AG04449 (cell line): ENCODE data around the gene GHRHR.

Source experiments
- CTCF ChIA-PET: fragments of 350-600 bp; formaldehyde crosslinking; extraction: SDS; loops from one replicate; lab custom pipeline; 2021; ENCODE audit warnings: antibody characterized with exemption; lab: Yijun Ruan, JAX
- POLR2A ChIA-PET: fragments of 400-600, 350-600 bp; formaldehyde crosslinking; extraction: SDS; loops from one replicate; lab custom pipeline; 2020; ENCODE audit warnings: antibody characterized with exemption, inconsistent platforms; lab: Yijun Ruan, JAX
- DNase-seq: peaks from one replicate; pipeline ENCODE4 v3.0.0-alpha.2; 2010; ENCODE audit warnings: low read depth, low spot score
- H3K4me3 ChIP-seq: 2 replicates; pipeline ENCODE4 v1.5.1; 2011; ENCODE audit warnings: low read depth, mild to moderate bottlenecking, control low read depth, low read length
- TF ChIP-seq, protein P1 (sequence below): IDR thresholded peaks from one replicate; pipeline ENCODE4 v1.5.1; 2011; ENCODE audit warnings: mild to moderate bottlenecking, moderate library complexity, low read length, control low read depth, inconsistent platforms; ENCODE audit not compliant: insufficient read depth; ENCODE audit errors: missing control alignments

GHRHR gene

GRCh38 chr7:31002256-31002655, 38.5 kb downstream of the GHRHR start:
- CTCF ChIA-PET = interaction anchor here (0.8 to 1.7 kb wide), 4 partner anchors 17 to 120 kb away, joined by 3 to 7 read pairs (median 3); no protein-coding TSS in a partner anchor
- POLR2A ChIA-PET = no interaction called here
- no peak for DNase-seq

DNA sequence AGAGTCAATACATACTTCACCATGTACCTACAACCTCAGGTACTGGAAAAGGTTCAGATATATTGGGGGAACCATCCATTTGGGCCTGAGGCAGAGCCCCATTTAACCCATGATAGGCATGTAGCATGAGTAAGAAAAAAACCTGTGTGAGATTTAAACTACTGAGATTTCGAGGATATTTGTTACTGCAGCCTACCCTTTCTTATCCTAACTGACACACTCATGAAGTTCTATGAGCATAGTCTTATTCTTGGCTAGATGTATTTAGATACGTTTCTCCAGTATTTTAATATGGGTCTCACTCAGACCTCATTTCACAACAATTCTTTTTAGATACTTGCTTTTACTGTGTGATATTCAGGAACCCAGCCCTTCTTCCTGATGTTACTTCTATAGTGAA, 39.3 kb downstream of the GHRHR start:
- ChIA-PET CTCF (interaction anchor here (1.7 kb wide), 1 partner anchor 120 kb away, joined by 7 read pairs; no protein-coding TSS in a partner anchor), POLR2A (no interaction called here)
- no peak for DNase-seq
- TF ChIP-seq, protein P1, sequence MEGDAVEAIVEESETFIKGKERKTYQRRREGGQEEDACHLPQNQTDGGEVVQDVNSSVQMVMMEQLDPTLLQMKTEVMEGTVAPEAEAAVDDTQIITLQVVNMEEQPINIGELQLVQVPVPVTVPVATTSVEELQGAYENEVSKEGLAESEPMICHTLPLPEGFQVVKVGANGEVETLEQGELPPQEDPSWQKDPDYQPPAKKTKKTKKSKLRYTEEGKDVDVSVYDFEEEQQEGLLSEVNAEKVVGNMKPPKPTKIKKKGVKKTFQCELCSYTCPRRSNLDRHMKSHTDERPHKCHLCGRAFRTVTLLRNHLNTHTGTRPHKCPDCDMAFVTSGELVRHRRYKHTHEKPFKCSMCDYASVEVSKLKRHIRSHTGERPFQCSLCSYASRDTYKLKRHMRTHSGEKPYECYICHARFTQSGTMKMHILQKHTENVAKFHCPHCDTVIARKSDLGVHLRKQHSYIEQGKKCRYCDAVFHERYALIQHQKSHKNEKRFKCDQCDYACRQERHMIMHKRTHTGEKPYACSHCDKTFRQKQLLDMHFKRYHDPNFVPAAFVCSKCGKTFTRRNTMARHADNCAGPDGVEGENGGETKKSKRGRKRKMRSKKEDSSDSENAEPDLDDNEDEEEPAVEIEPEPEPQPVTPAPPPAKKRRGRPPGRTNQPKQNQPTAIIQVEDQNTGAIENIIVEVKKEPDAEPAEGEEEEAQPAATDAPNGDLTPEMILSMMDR = no peak
- H3K4me3 ChIP-seq = no peak overlapping the region

More at GRCh38 chr7:31002256-31002655, 38.5 kb downstream of the GHRHR start:
- H3K4me3 ChIP-seq = no peak overlapping the region
- TF ChIP-seq, protein P1 = no peak

GRCh38 chr7:31003721-31004120, 40.0 kb downstream of the GHRHR start:
- POLR2A ChIA-PET = no interaction called here
- no peak overlapping the region for H3K4me3 ChIP-seq
- CTCF ChIA-PET = no interaction called here
- TF ChIP-seq, protein P1 = no peak
- DNase-seq = no peak

GRCh38 chr7:31004393-31004792, 40.6 kb downstream of the GHRHR start:
- CTCF ChIA-PET = no interaction called here
- TF ChIP-seq, protein P1 = no peak
- H3K4me3 ChIP-seq = no peak overlapping the region
- POLR2A ChIA-PET = no interaction called here
- DNase-seq = no peak

DNA sequence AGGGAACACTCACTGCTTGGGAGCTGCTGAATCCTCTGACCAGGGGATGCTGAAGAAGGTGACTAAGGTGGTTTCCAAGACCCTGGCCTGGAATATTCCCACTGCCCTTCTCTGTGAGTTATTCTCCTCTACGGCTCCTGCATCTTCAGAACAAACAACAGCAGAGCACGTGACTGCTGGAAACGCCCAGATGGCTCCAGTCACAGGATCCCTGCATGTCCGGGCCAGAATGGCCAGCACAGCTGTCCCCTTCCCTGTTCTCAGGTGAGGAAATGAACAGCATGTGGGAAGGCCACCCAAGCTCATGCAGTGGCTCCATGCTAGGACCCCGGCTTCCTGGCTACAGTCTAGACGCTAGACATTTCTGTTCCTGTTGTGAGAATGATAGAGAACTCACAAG, 43.1 kb downstream of the GHRHR start:
- H3K4me3 ChIP-seq = no peak overlapping the region
- ChIA-PET POLR2A (no interaction called here), CTCF (interaction anchor here (1.0 kb wide), 1 partner anchor 116 kb away, joined by 3 read pairs; no protein-coding TSS in a partner anchor)

DNA sequence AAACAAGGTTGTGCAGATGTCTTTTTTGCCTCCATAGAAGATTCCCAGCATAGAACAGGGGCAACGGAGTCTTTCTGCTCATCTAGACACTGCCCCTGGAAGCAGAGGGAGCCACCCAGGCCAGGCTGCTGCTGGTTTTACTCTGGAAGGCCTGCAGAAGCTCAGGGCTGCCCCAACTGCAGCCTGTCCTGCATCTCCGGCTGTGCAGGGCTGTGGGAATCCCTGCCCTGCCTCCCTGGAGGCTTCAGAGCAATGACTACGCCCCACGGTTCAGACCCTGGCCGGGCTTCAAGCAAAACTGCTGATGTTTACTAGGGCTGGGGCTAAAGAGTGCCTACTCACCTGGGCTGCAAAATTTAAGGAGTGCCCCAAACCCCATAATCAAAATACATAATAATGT, 43.9 kb downstream of the GHRHR start:
- no peak for DNase-seq
- no peak overlapping the region for H3K4me3 ChIP-seq
- ChIA-PET POLR2A (no interaction called here), CTCF (interaction anchor here (1.0 kb wide), 1 partner anchor 115 kb away, joined by 3 read pairs; no protein-coding TSS in a partner anchor)
- TF ChIP-seq, protein P1 = no peak

More for the DNA sequence above, 43.1 kb downstream of the GHRHR start:
- TF ChIP-seq, protein P1 = no peak
- DNase-seq = no peak
